GM18502 (cell line): ENCODE data around the gene ABI3BP.
"Not testable (repeated sequence)": the region's sequence is repeated elsewhere in the genome, so short reads cannot be mapped to it uniquely, and the experiment has no call there.

Experiments used
- ATAC-seq: cut with Tn5 transposase; IDR thresholded peaks from one replicate; pipeline ENCODE4 v1.9.1; 2021; ENCODE audit warnings: mild to moderate bottlenecking; ENCODE audit not compliant: unreplicated experiment, poor library complexity

Gene ABI3BP

DNA sequence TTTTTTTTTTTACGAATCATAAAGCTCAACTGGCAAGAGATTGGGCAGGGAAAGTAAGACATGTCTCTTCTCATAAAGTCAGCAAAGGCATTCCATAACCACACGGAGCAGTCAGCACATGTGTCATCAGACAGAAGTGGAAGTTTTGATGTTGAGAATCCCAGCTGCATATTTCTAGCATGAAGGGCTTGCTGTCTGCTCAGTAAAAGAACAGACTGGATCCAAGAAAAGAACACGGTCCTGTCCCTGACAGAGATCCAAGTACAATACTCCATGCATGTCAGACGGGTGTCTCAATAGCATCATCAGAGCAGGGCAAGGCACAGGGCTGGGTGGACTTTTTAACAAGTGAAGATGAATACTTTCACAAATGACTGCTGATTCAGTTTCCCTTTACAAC is 38.2 kb downstream of the ABI3BP start:
- ATAC-seq = no peak

DNA sequence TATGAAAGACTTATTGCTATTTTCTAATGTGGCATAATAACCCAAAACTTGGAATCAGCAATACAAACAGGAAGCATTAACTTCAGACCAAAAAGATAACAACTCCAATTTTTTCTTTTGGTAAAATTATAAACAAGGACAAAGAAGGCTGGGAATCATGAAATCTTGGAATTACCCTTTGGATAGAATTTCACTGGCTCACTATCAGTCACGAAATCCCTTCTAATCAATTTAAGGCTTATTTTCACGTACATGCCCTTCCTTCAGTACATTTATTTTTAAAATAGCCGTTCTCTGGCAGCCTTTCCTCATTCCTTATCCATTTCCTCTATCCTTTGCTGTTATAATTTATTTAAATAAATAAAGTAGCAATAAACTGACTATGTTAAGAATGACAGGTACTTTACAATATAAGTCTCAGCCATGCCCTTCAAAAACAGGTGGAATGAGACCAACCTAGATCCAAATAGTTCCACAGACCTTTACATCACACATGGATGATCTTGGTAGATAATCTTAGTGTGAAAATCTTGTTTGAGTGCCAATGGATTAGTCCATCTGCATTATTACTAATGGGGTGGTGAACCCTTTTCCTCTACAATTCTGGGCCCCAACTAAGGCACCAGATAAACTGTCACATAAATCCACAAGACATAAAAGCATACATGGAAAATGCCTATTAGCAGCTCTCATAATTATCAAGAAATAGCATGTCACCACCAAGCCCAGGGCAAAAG is 38.9 kb downstream of the ABI3BP start:
- no peak for ATAC-seq

DNA sequence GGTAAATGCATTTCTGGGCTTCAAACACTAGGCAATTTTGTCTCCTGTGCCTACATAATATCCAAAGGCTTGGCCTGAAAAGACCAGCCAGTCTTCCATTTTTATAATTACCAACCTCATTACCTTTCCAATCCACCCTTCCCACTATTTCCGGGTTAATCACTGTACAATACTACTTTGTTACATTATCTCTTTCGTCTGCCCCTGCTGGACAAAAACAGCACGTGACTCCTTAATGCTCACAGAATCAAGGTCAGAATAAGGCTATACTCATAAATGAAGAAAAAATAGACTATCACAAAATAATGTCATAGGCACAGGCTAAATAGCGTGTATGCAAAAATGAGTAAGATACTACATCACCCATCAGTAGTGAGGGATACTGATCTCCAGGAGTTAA is 40.1 kb downstream of the ABI3BP start:
- ATAC-seq = no peak

DNA sequence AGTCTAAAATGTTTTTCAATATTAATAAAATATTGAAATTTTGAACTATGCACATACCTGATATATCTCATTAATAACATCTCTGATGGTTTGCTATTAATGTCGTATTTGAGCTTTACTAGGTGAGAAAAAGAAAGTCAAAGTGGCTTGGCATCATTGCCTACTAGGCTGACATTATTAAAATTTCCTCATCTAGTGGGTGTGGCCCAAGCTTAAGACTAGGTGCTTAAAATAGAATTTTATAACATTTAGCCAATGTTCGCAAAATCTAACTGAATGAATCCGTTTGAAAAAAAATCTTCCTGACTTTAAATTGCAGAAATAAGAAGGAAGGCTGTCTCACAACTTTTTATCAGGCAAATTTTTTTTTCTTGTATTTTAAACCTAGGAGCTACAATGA is 46.1 kb downstream of the ABI3BP start:
- no peak for ATAC-seq

DNA sequence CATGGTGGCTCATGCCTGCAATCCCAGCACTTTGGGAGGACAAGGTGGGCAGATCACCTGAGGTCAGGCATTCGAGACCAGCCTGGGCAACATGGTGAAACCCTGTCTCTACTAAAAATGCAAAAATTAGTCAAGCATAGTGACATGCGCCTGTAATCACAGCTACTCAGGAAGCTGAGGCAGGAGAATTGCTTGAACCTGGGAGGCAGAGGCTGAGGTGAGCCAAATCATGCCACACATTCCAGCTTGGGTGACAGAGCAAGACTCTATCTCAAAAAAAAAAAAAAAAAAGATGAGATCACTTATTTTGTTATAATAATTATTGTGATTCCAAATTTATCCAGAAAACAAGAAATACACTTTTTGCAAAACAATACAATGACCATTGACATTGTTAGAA is 47.1 kb downstream of the ABI3BP start:
- ATAC-seq = not testable (repeated sequence)

DNA sequence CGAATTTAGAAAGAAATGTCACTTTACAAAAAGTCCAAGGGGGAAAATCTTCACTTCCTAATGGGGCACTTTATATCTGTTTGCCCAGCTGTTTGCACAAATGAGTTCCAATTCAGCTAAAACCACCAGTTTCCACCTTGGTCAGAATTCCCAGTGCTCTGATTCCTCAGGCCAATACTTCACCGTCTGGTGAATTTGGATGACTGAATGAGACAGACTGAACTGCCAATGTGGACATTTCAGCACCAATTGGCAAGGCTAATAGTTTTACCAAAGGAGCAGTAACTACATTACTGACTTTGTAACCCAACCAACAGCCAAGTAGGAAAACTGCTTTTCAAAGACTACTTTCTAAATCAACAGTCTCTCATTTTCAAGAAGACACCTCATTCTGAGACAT is 51.8 kb downstream of the ABI3BP start:
- no peak for ATAC-seq

DNA sequence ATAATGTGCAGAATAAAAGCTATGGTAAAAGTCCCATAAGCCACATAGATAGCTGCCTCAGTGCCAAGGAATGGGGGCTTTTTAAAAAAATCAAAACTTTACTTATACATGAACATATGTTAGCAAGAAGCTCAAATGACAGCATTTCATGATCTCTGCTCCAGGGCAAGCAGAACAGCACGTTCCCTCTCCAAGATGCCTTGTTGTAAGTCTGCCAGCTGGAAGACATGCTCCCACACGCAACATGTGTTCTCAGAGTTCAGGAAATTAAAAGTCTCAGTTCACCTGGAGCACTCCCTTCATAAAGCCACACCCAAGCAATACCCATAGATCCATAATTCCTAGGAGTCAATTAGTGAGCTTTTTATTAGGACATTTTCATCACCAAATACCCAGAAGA is 52.2 kb downstream of the ABI3BP start:
- no peak for ATAC-seq

DNA sequence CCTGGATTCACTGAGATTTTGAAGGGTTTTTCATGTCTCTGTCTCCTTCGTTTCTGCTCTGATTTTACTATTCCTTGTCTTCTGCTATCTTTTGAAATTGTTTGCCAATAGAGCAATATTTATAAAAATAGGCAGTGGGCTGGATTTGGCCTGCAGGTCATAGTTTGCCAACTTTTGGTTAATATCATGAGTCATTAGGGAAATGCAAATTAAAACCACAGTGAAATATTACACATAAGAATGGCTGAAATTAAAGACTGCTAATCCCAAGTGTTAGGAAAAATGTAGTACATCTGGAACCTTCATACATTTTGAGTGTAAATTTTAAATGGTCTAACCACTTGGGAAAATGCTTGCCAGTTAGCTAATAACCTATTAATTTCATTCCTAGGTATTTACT is 56.3 kb downstream of the ABI3BP start:
- no peak for ATAC-seq

DNA sequence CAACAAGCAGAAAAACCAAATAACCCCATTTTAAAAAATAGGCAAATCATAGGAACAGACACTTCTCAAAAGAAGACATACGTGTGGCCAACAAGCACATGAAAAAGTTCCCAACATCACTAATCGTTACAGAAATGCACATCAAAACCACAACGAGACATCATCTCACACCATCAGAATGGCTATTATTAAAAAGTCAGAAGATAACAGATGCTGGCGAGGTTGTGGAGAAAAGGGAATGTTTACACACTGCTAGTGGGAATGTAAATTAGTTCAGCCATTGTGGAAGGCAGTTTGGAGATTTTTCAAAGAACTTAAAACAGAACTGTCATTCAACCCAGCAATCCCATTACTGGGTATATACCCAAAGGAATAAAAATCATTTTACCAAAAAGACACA is 60.7 kb downstream of the ABI3BP start:
- ATAC-seq = no peak

DNA sequence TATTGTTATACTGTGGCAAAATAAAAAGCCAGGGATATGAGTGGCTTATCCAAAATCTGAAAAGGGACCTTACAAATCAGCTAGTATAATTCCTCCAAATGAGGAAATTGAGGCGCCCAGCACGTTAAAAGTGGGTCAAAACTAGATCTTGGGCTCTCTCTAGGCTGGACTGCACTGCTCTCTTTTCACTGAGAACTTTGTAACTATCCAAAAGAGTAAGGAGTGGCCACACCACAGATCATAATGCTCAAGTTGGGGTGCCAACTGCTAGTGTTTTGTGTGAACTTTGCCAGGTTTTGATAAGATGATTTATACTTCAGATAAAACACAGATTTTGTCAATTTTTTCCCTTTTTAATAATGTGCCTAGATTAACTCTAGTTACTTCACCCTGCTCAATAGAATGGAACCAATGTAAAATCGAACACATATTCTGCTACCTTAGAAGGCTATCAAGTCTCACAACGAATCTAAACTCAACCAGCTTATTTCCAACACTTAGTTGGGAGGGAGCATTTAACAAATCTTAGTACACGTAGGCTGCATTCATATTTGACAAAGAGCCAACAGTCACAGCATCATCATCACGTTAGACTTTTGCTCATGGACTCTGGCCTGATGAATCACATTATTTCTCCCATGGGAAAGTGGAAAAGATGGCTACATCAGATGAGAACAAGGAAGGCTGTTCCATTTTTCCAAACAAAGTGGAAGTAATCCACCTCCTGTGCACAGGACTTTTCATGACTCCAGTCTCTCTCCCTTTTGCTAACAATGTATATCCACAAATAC is 64.4 kb downstream of the ABI3BP start:
- ATAC-seq = no peak

DNA sequence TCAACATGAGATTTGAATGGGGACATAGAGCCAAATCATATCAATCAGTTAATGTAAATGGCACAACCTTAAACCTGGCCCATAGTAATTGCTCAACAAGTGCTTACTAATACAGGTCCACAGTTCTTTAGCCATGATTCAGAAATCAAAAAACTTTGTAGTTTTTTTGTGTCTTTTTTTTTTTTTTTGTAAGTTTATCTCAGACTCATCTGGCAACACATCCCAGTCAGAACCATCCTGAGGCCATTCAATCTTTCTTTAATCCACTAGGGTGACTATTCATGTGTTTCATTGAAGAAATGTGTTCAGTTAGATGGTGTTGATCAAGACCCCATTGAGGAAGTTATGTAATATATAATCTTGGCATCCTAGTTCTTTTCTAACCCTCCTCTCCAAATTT is 65.4 kb downstream of the ABI3BP start:
- ATAC-seq = no peak

DNA sequence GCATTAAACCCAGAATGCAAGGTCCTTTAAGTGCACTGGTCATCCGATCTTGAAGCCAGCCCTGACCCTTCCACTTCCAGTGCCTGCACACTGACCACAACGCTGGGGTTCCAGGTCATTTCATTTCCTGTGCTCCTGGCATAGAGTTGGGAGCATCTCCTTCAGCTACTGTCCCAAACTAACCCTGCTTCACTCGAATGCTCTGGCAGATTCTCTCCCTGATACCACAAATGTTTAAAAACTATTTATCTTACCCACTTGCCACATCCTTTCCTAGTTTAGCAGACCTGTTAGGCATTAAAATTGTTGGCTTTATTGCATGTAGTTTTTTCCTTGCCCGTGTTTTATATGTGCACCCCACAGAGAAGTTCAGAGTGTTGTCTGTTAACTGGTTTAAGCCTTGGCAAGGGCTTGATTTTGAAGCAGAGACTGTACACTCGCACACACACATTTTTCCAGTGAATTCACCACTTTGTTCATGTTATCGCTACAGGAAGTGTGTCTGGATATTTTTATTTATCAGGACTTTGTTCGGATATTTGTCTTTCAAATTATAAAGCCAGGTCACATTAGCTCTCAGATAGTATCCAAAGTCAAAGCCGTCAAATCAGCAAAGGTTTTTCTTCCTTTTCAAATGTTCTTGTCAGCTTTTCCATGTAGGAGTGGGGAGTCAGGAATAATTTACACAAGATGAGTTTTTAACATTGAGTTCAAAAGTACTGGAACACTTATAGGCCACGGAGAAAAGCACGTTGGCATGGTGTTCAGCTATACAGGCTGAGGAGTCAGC is 77.3 kb downstream of the ABI3BP start:
- ATAC-seq = no peak

DNA sequence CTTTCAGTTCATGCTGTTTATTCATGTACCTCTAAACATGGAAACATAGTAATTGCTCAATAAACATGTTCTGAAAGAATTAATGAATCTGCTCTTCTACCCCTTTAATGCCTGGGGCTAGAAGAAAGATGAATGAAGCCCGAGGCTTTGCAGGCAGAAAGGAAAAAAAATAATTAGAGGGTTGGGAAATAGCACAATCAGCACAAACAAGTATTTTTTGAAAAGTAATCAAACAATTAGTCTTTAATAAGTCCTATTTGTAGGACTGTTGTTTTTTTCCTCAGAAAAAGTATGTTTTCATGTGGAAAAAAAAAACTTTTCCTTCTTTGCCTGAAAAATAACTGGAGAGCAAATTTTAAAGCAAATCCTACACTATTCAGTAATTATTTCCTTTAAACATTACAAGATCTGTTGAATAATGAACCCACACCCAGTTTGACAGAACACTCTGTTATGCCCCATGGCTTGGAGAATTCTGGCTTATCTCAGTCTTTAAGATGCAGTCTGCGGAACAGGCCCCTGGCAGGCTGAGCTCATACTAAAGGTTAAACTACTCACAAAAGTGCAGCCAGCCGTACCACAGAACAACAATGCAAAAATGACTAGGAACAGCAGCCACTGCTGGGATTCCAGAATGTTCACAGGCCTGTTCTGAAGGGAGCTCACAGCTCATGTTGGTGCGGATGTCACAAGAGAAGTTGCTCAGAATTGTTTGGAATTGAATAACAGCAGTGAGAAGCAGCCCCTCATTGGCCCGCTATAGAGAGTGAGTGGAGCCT is 79.2 kb downstream of the ABI3BP start:
- ATAC-seq = no peak

DNA sequence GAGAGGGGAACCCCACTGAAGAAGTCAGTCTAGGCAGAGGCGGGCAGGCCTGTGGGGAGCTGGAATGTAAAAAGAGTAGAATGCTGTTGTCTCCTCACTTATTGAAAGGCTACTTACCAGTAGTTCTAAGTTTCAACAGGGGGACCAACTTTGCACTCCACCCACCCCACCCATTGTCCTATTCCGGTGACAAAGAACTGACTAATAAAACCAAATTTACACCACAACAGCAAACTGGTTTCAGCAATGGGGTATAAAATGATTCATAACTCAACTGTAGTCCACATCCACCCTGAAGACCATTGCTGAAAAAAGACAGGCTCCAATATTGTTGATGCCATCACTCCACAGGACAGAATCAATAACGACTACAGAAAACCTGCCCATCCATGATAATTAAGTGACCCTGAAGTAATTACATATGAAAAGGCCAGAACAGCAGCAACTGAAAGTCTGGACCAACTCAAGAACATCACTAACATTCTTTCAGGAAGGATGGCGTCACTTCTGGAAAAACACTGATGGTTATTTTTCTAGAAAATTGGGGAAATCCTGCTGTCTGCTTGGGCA is 80.2 kb downstream of the ABI3BP start:
- no peak for ATAC-seq

DNA sequence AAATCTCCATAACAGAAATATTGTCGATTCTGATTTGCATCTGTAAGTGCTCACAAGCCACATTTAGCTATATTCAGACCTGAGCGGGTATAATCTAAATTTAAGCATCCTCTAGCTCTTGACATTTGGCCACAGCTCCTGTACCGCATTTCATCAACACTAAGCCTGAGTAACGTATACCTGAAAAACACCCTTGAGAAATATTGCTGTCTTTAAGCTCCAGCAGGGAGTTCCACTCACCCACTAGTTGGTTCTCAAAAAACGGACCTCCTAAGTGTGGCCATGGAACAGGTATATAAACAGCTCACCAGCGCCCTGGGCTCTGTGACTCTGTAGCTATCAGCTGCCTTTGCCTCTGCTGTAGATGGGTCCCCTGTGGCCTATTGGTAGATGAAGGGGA is 80.7 kb downstream of the ABI3BP start:
- no peak for ATAC-seq

DNA sequence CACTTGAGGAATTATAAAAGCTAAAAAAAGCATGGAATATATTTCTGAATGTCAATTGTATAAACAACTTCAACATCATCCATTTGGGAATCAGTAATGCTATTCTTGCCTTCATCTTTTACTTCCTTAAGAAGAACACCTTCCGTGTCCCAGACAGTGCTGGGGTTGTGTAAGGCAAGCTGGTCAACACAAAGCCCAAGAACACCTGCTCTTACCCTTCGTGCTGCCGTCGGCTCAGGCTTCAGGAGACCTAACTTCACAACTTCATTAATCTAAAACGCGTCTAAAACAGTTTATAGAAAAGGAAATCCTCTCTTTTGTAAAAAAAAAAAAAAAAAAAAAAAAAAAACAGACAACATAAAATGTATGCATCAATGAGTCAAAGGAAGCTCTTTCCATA is 81.3 kb downstream of the ABI3BP start:
- no peak for ATAC-seq

DNA sequence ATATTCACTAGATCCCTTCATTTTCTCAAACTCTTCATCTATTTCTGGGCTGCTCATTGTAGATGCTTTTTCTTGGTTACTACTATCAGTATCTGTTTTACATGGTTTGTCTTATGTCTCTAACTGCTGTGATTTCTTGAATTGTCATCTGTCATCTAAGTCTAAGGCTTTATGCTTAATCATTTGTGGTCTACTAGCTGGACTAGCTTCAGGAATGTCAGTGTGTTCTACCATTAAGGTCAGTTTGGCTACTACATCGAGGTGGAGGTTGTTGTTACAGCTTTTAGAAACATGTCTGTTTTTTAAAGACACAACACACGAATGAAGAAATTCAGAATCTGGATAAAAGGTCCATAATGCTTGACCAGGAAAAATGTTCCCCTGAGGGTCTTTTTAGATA is 82.2 kb downstream of the ABI3BP start:
- ATAC-seq = no peak

DNA sequence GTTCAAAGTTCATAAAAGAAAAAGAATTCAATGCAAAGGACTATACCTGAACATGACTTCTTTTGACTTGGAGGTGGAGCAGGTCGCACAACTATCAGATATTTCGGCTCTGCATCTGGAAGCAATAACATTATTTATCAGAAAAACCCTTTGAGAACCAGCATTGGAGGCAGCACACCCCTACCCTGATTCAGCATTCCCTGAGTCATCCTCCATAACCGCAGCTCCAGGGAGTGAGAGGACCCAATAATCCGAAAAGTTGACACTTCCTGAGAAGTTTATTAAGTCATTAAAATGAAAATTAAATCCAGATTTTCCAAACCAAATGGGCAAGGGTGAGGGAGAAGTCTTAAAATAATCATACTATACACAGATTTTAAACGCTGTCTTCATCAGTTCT is 90.6 kb downstream of the ABI3BP start:
- ATAC-seq = no peak

DNA sequence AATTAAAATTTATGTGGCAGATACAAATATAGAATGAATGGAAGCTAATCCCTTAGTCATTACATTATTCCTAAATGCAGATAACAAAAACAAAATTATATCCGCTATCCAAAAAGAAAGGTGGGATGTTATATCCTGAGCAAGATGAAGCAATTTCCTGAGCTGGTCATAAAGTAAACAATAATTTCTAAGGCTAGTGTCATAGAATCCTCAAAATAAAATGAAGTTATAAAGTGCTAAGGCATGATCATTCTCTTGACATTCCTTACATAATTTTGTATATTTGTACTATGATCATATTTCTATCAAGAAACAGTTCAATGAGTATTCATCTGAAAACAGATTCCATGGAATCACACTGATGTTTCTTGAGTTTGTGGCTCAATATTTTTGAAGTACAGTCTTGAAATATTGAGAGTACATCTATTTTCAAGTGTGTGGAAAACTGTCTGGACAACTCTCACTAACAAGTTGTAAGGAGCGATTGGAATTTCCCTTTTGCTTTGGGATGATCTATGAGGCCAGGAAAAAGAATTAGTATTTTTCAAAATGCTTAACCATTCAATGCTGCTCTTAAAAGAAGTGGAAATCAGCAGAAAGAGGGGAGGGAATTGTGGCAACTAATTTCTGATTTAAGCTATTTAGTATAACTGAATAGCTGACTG is 92.4 kb downstream of the ABI3BP start:
- no peak for ATAC-seq
